OCI-LY1 (cell line): ENCODE data around the gene MACF1.
A peak's percentile ranks its signal among the peaks of the same experiment; 100 is the strongest.
"Not testable (repeated sequence)": the region's sequence is repeated elsewhere in the genome, so short reads cannot be mapped to it uniquely, and the experiment has no call there.

ENCODE experiments used
- H2AFZ ChIP-seq: fragments of 200-600 bp; sonication (generic), shearing (Covaris generic); 2 replicates; pipeline ENCODE4 v1.6.0; 2014; ENCODE audit warnings: antibody characterized with exemption, mild to moderate bottlenecking, low read length
- H3F3A ChIP-seq: fragments of 200-600 bp; sonication (generic), shearing (Covaris generic); 2 replicates; pipeline ENCODE4 v1.6.0; 2014; ENCODE audit warnings: mild to moderate bottlenecking, antibody characterized with exemption, low read length, moderate library complexity; ENCODE audit not compliant: insufficient read depth
- H3K27ac ChIP-seq: fragments of 200-600 bp; sonication (generic); 2 replicates; pipeline ENCODE4 v1.5.1; 2014; ENCODE audit warnings: low read length, mixed run types, mild to moderate bottlenecking, low read depth; ENCODE audit not compliant: poor library complexity, severe bottlenecking
- H3K27me3 ChIP-seq: fragments of 200-600 bp; sonication (generic); 2 replicates; pipeline ENCODE4 v1.6.0; 2014; ENCODE audit warnings: antibody characterized with exemption, mild to moderate bottlenecking, low read length, moderate library complexity; ENCODE audit not compliant: insufficient read depth
- H3K36me3 ChIP-seq: fragments of 200-600 bp; sonication (generic); 2 replicates; pipeline ENCODE4 v1.6.1; 2014; ENCODE audit warnings: mild to moderate bottlenecking, antibody characterized with exemption, low read length, moderate library complexity, mixed read lengths; ENCODE audit not compliant: insufficient read depth
- H3K4me1 ChIP-seq: fragments of 200-600 bp; sonication (generic); 2 replicates; pipeline ENCODE4 v1.5.1; 2014; ENCODE audit warnings: mild to moderate bottlenecking, low read length, moderate library complexity; ENCODE audit not compliant: insufficient read depth, severe bottlenecking
- H3K4me2 ChIP-seq: fragments of 200-600 bp; sonication (generic), shearing (Covaris generic); 2 replicates; pipeline ENCODE4 v1.6.1; 2014; ENCODE audit warnings: low read length
- H3K4me3 ChIP-seq: fragments of 200-600 bp; sonication (generic); 2 replicates; pipeline ENCODE4 v1.5.1; 2014; ENCODE audit warnings: low read length, low read depth, mild to moderate bottlenecking, mixed read lengths; ENCODE audit not compliant: poor library complexity, severe bottlenecking
- H3K79me2 ChIP-seq: fragments of 200-600 bp; shearing (Covaris generic); 2 replicates; pipeline ENCODE4 v1.6.1; 2016; ENCODE audit warnings: mixed run types, low read length, mixed read lengths; ENCODE audit not compliant: insufficient read depth
- H3K9ac ChIP-seq: fragments of 200-600 bp; sonication (generic), shearing (Covaris generic); 2 replicates; pipeline ENCODE4 v1.6.1; 2014; ENCODE audit warnings: mild to moderate bottlenecking, low read length, mixed read lengths
- H3K9me2 ChIP-seq: fragments of 200-600 bp; sonication (generic), shearing (Covaris generic); 2 replicates; pipeline ENCODE4 v1.6.1; 2014; ENCODE audit warnings: low read depth, mild to moderate bottlenecking, low read length, mixed read lengths
- H3K9me3 ChIP-seq: fragments of 200-600 bp; shearing (Covaris generic); 2 replicates; pipeline ENCODE4 v1.6.1; 2014; ENCODE audit warnings: low read length, mixed read lengths
- H4K20me1 ChIP-seq: fragments of 200-600 bp; sonication (generic), shearing (Covaris generic); 2 replicates; pipeline ENCODE4 v1.6.0; 2016; ENCODE audit warnings: mild to moderate bottlenecking, low read length; ENCODE audit not compliant: insufficient read depth
- CTCF ChIP-seq: fragments of 200-600 bp; sonication (generic), shearing (Covaris generic); IDR thresholded peaks from 2 replicates; pipeline ENCODE4 v1.5.1; 2017; ENCODE audit warnings: mild to moderate bottlenecking, antibody characterized with exemption, low read length, moderate library complexity, mixed read lengths
- EZH2 ChIP-seq: fragments of 200-600 bp; sonication (generic), shearing (Covaris generic); IDR thresholded peaks from 2 replicates; pipeline ENCODE4 v1.8.0; 2017; ENCODE audit warnings: borderline replicate concordance, mixed run types, mild to moderate bottlenecking, antibody characterized with exemption, low read length, moderate library complexity, mixed read lengths

MACF1 gene

GRCh38 chr1:39508857-39509305 is 304.4 kb downstream of the MACF1 start:
- H3K4me1 ChIP-seq = peaks cover 6% of the 10 kb centered on the region
- H4K20me1 ChIP-seq = no peaks in the 10 kb centered on the region
- H3K4me2 ChIP-seq = peak overlapping the region; percentile 8; the same call in 1 of the 2 replicates
- TF ChIP-seq CTCF (no peak), EZH2 (no peak)
- no peaks in the 10 kb centered on the region for H3F3A ChIP-seq
- H3K9me3 ChIP-seq = no peaks in the 10 kb centered on the region
- H3K27ac ChIP-seq = no peak overlapping the region
- no peak overlapping the region for H3K4me3 ChIP-seq
- H3K36me3 ChIP-seq = no peaks in the 10 kb centered on the region
- no peak overlapping the region for H3K9ac ChIP-seq
- no peaks in the 10 kb centered on the region for H3K79me2 ChIP-seq
- no peaks in the 10 kb centered on the region for H3K27me3 ChIP-seq
- no peaks in the 10 kb centered on the region for H3K9me2 ChIP-seq
- H2AFZ ChIP-seq = no peak overlapping the region

DNA sequence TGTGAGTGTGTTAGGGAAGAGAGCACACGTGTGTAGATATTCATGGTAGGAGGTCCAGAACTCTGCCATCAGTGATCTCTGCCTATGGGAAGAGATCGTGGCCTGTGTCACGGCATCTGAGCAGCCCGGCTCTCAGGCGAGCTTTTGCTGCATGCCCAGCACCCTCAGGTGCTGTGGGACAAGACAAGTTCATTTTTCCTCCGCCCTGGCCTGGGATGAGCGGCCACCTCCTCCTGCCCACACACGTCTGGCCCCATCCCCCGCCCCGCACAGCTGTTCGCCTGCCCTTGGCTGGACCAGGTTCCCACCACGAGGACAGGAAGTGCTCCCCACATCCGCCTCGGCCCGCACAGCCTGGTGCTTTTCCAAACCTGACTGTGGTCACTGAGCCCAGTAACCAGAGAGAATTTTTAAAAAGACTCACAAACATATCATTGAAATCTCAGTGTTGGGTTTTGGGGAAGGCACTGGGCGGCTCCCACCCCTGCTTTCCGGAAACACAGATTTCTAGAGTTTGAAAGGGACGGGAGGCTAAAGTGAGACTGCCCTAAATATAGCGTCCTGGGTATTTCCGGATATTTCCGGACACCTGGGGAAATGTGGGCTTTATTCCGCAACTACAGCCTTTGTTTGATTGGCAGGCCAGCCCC is 305.0 kb downstream of the MACF1 start:
- no peak overlapping the region for H3K4me3 ChIP-seq
- H2AFZ ChIP-seq = no peak overlapping the region
- no peaks in the 10 kb centered on the region for H3K79me2 ChIP-seq
- TF ChIP-seq EZH2 (no peak), CTCF (no peak)
- peaks cover 6% of the 10 kb centered on the region for H3K4me1 ChIP-seq
- H3K27ac ChIP-seq = no peak overlapping the region
- peak overlapping the region; percentile 8; the same call in 1 of the 2 replicates for H3K4me2 ChIP-seq
- H3K9me2 ChIP-seq = no peaks in the 10 kb centered on the region
- no peak overlapping the region for H3K9ac ChIP-seq
- no peaks in the 10 kb centered on the region for H3K27me3 ChIP-seq
- no peaks in the 10 kb centered on the region for H3F3A ChIP-seq
- no peaks in the 10 kb centered on the region for H4K20me1 ChIP-seq
- no peaks in the 10 kb centered on the region for H3K36me3 ChIP-seq
- H3K9me3 ChIP-seq = no peaks in the 10 kb centered on the region

DNA sequence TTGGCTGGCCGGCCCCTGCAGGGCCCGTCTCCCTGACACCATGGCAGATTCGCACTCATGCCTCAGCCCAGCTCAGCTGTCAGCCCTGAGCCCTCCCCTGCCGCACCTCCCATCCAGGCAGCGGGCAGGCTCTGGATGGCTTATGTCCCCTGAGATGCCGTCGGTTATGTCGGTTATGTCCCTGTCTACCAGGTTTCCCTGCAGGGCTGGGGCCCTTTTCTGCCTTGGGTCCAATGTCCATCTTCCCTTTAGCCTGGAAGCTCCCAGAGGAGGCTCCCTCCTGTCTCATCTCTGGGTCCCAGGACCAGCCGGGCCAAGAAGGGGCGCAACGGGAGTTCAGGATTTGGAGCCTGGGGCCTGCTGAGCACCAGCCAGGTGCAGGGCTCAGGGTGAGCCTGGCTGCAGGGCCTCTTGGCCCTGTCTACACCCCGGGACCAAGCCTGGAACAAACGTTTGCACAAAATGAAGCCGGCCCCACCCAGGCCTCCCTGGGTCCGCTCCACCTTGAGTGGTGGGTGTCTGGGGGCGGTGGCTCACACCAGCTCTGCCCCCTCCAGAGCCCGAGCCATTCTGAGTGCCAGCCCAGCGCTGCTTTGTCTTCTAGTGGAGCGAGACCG is 306.2 kb downstream of the MACF1 start:
- not testable (repeated sequence) for H3K9me3 ChIP-seq, H3F3A ChIP-seq, H3K27ac ChIP-seq, H2AFZ ChIP-seq, H3K79me2 ChIP-seq, H3K9ac ChIP-seq, H3K4me3 ChIP-seq, H3K36me3 ChIP-seq, H3K4me2 ChIP-seq, H4K20me1 ChIP-seq, H3K27me3 ChIP-seq, H3K4me1 ChIP-seq, H3K9me2 ChIP-seq

DNA sequence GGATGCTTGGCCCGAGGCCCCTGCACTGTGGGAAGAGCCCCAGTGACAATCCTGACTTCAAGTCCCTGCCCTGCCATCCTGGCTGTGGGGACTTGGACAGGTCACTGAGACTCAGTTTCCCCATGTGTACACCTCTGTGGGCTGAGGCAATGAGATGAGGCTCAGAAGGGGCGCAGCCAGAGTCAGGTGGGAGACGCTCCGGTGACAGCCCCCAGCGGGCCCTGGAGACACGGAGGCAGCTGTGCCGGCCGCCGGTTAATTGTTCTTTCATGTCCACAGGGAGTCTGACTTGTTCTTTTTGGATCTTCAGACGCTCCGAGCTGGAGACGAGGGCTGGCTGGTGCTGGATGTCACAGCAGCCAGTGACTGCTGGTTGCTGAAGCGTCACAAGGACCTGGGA is 307.0 kb downstream of the MACF1 start:
- H3F3A ChIP-seq, H3K36me3 ChIP-seq, H2AFZ ChIP-seq, H3K9me2 ChIP-seq, H3K4me3 ChIP-seq, H3K4me1 ChIP-seq, H3K27ac ChIP-seq, H3K9ac ChIP-seq, H3K4me2 ChIP-seq, H3K9me3 ChIP-seq, H3K79me2 ChIP-seq, H4K20me1 ChIP-seq, H3K27me3 ChIP-seq: not testable (repeated sequence)

DNA sequence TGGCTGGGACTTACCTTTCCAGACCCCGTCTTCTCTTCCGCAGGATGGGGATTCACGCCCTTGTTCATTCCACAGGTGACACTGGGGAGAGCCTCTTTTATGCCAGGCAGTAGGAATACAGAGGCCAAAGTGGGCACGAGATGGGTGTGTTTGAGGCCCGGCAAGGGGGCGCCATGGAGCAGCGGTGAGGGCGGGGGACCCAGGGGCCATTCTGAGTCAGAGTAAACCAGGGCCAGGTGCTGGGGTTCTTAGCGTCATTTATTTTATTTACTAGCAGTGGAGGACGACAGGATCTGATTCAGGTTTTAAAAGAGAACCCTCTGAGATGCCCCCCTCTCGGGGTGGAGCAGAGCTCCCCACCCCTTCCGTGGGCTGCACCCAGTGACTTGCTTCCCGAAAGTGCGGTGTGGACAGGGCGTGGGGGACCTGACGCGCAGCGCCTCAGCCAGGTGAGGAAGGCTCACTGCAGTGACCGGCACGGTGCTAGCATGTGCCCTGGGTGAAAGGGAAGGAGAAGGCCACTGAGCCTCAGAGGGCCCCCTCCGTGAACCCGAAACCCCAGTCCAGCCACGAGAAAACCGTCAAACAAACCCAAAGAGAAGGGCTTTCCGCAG is 307.8 kb downstream of the MACF1 start:
- H3K36me3 ChIP-seq, H2AFZ ChIP-seq, H3K9ac ChIP-seq, H3K27me3 ChIP-seq, H3K9me3 ChIP-seq, H3K4me2 ChIP-seq, H4K20me1 ChIP-seq, H3K79me2 ChIP-seq, H3K27ac ChIP-seq, H3K9me2 ChIP-seq, H3K4me3 ChIP-seq, H3F3A ChIP-seq, H3K4me1 ChIP-seq: not testable (repeated sequence)

DNA sequence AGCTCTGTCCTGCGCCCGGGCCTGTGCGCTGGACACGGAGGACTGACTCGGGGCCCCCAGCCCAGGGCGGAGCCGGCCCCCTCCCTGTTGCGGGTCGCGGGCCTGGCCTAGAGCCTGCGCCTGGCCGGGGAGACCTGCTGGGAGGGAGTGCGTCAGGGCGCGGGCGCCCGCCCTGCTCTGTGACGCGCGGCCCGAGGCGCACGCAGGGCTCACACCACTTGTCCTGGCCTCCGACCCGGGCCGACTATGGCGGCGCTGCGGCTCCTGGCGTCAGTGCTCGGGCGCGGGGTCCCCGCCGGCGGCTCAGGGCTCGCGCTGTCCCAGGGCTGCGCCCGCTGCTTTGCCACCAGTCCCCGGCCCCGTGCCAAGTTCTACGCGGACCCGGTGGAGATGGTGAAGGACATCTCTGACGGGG is 310.2 kb downstream of the MACF1 start:
- H3K27ac ChIP-seq, H3K4me3 ChIP-seq, H3K9ac ChIP-seq, H3K36me3 ChIP-seq, H3F3A ChIP-seq, H3K9me3 ChIP-seq, H2AFZ ChIP-seq, H3K79me2 ChIP-seq, H3K27me3 ChIP-seq, H3K4me1 ChIP-seq, H3K9me2 ChIP-seq, H4K20me1 ChIP-seq, H3K4me2 ChIP-seq: not testable (repeated sequence)
